Brain microvascular endothelial cell (primary cell): Measurements from ENCODE around the gene AKIRIN2.

Source experiments
- DNase-seq: peaks from one replicate; pipeline ENCODE4 v3.0.0-alpha.2; 2020
- H3K27ac ChIP-seq: fragments of 250-450 bp; sonication (Bioruptor Pico); 2 replicates; pipeline ENCODE4 v1.5.1; 2020; ENCODE audit warnings: mild to moderate bottlenecking, moderate library complexity
- H3K27me3 ChIP-seq: fragments of 250-450 bp; sonication (Bioruptor Pico); replicated peaks from 2 replicates; pipeline ENCODE4 v1.5.1; 2020; ENCODE audit warnings: mild to moderate bottlenecking
- H3K36me3 ChIP-seq: fragments of 250-450 bp; sonication (Bioruptor Pico); replicated peaks from 2 replicates; pipeline ENCODE4 v1.5.1; 2020; ENCODE audit warnings: mild to moderate bottlenecking
- H3K4me3 ChIP-seq: 2 replicates; pipeline ENCODE4 v1.5.1; 2011; ENCODE audit warnings: low read depth, mild to moderate bottlenecking, control low read depth, low read length, moderate library complexity
- in situ Hi-C: cut with HindIII; loops from 2 replicates; pipeline ENCODE4 v1.10.0; 2017; ENCODE audit warnings: low sequenced_read_pairs, low pct_ligation_motif_present
- TF ChIP-seq, protein P1 (sequence below): IDR thresholded peaks from 2 replicates; pipeline ENCODE4 v1.5.1; 2011; ENCODE audit warnings: low read depth, mild to moderate bottlenecking, moderate library complexity, low read length, control low read depth, inconsistent platforms; ENCODE audit errors: missing control alignments

Gene AKIRIN2

DNA sequence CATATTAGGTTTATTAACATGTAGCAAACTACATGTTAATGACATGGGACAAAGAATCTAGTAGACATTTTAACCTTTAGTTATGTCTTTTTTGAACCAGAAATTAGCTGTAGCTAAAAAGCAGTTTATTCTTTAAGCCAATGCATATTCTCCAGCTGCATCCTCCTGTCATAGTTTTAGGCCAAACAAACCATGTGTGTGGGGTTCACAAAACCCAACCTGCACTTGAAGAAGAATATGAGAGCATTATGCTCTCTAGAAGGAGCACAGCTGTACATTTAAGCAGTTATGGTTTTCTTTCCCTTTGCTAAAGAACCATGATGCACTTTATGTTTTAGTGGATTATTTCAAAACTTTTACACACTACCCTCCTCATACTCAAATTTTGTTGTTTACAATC lies 46.2 kb downstream of the AKIRIN2 start:
- Histone ChIP-seq H3K36me3 (no peaks in the 10 kb centered on the region), H3K27me3 (no peaks in the 10 kb centered on the region), H3K27ac (no peak overlapping the region), H3K4me3 (no peak overlapping the region)
- in situ Hi-C loops, result no loop called here
- no peak for DNase-seq
- TF ChIP-seq, protein P1, sequence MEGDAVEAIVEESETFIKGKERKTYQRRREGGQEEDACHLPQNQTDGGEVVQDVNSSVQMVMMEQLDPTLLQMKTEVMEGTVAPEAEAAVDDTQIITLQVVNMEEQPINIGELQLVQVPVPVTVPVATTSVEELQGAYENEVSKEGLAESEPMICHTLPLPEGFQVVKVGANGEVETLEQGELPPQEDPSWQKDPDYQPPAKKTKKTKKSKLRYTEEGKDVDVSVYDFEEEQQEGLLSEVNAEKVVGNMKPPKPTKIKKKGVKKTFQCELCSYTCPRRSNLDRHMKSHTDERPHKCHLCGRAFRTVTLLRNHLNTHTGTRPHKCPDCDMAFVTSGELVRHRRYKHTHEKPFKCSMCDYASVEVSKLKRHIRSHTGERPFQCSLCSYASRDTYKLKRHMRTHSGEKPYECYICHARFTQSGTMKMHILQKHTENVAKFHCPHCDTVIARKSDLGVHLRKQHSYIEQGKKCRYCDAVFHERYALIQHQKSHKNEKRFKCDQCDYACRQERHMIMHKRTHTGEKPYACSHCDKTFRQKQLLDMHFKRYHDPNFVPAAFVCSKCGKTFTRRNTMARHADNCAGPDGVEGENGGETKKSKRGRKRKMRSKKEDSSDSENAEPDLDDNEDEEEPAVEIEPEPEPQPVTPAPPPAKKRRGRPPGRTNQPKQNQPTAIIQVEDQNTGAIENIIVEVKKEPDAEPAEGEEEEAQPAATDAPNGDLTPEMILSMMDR, result no peak

DNA sequence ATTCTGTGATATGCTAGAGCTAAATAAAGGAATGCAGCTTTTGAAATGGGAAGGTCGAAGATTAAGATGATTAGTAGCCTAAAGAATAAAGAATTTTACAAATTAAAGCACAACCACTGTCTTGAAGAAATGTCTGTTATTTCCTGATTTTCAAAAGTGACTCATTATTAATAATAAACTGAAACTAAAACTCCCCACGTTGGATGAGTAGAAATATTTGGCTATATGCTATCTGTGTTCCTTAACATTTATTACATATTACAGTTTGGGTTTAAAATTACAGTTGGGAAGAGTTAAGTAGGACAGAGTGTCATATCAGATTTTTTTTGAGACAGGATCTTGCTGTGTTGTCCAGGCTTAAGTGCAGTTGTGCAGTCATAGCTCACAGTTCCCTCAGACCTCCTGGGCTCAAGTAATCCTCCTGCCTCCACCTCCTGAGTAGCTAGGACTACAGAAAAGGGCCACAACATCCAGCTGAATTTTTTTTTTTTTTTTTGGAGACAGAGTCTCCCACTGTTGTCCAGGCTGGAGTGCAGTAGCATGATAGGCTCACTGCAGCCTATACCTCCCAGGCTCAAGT lies 47.1 kb downstream of the AKIRIN2 start:
- Histone ChIP-seq H3K27me3 (no peaks in the 10 kb centered on the region), H3K36me3 (no peaks in the 10 kb centered on the region), H3K4me3 (no peak overlapping the region), H3K27ac (no peak overlapping the region)
- TF ChIP-seq, protein P1, result no peak
- in situ Hi-C loops, result no loop called here
- no peak for DNase-seq

DNA sequence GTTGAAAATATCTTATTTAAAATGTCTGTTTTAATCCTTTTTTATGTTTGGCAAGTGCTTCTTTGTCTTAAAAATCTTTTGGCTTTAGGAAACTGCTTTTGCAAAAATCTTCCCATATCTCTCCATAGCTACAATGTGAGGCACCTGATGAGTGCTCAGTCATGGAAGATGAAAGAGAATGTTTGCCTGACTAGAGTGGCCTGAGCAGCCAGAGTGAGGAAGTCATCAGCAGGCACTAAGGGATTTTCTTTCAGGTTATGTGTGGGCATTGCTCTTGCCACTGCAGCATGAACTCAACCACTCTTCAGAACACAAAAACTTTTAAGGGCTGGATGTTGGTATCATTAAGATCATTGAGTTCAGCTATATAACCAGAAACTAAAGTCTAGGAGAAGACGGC lies 47.9 kb downstream of the AKIRIN2 start:
- TF ChIP-seq, protein P1, result no peak
- in situ Hi-C loops, result no loop called here
- no peak for DNase-seq
- no peak overlapping the region for H3K4me3 ChIP-seq
- no peak overlapping the region for H3K27ac ChIP-seq
- H3K27me3 ChIP-seq, result no peaks in the 10 kb centered on the region
- H3K36me3 ChIP-seq, result no peaks in the 10 kb centered on the region

DNA sequence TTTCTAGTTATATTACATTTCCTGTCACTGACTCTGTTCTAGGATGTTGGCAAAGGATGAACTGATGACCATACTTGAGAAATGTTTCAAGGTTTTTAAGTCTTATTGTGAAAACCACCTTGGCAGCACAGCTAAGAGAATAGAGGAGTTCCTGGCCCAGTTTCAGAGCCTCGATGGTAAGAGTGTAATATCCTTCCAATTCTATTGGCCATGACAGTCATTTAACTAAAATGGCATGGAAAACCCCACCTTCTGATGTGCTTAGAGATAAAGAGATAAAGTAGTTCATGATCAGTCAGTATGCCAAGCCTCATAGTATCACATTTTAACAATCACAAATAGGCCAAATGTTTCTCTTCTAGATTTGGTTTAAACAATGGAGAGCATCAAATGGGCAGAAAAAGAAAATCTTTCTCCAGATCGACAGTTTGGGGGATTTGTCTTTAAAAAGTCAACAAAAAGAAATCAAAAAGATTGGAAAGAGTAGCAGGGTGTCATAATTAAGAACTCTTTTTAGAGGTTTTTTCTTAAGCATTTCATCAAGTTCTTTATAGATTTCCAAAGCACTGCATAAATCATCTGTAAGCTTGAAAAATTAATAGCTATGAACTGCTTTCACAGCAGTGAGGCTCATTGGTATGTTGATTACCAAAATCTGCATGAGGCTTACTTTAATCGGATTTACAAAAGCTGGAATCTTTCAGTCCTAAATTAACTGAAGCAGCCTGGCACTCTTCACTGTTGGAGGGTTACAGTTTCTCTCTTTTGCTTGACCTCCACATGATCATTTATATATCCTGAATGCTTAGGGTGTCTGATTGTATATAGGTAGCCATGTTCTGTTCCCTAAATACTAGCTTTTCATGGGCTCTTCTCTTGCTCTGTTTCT lies 48.7 kb downstream of the AKIRIN2 start:
- Histone ChIP-seq H3K27me3 (no peaks in the 10 kb centered on the region), H3K27ac (no peak overlapping the region), H3K4me3 (no peak overlapping the region), H3K36me3 (no peaks in the 10 kb centered on the region)
- TF ChIP-seq, protein P1, result no peak
- in situ Hi-C loops, result no loop called here
- no peak for DNase-seq

DNA sequence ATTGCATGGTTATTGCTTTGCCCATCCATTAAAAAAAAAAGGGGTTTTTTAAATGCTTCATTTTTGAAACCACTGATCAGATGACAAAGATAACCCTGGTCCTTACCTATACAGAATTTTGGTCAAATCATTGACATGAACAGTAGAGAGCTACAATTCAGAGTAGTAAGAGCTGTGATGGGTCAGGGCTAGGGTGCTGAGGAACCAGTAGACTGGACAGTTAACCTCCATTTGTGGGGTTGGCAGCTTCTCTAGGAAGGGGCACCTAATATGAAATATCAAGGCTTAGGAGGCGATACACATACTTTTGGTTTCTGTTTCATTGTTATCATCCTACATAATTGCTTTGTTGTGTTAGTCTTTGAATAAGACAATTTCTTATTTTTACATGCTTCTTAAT lies 57.0 kb downstream of the AKIRIN2 start:
- Histone ChIP-seq H3K36me3 (no peaks in the 10 kb centered on the region), H3K27me3 (no peaks in the 10 kb centered on the region), H3K4me3 (no peak overlapping the region), H3K27ac (no peak overlapping the region)
- in situ Hi-C loops, result no loop called here
- TF ChIP-seq, protein P1, result no peak
- no peak for DNase-seq
